ENCODE measurements around the gene NCBP2.

The NCBP2 gene

GRCh38 chr3:196942226-196942914 is at the start of gene NCBP2:
Gene NCBP2 (minus strand): TSS chr3:196942528. CDS start chr3:196942503, 25 bp downstream.
- CTCF ChIA-PET, result interaction anchor here (0.5 kb wide), 1 partner anchor 15 kb away, joined by 5 read pairs; no protein-coding TSS in a partner anchor
- DNase-seq (ENCODE audit: extremely low spot score), result peak; percentile 86
- POLR2A ChIA-PET, result interaction anchor here (0.8 to 1.7 kb wide), 5 partner anchors 9 to 374 kb away, joined by 3 to 8 read pairs (median 5); partner anchors contain the start of genes FBXO45, PAK2, SENP5 and WDR53
- TF ChIP-seq ELF4 (IDR thresholded peaks at IDR 0.05), result peak; percentile 94
- peak; percentile 91 for TF ChIP-seq L3MBTL2 (conservative IDR thresholded peaks at IDR 0.05)
- no peak for TF ChIP-seq FOXA1 (IDR thresholded peaks at IDR 0.05)

GRCh38 chr3:196991581-196992460 is 49.5 kb upstream of the NCBP2 start:
- POLR2A ChIA-PET, result no interaction called here
- CTCF ChIA-PET, result no interaction called here
- TF ChIP-seq HDGF (IDR thresholded peaks at IDR 0.05; ENCODE audit: borderline replicate concordance), result no peak
- no peak for TF ChIP-seq TARDBP (IDR thresholded peaks at IDR 0.05)
- no peak for DNase-seq (ENCODE audit: extremely low spot score)

- TF ChIP-seq CTBP1 (IDR thresholded peaks at IDR 0.05; ENCODE audit: borderline replicate concordance) (no peak), ZNF384 (IDR thresholded peaks at IDR 0.05) (no peak), FOXK2 (IDR thresholded peaks at IDR 0.05) (no peak), LEF1 (IDR thresholded peaks at IDR 0.05; ENCODE audit: borderline replicate concordance) (no peak), SP1 (IDR thresholded peaks at IDR 0.05) (no peak), HDGF (IDR thresholded peaks at IDR 0.05; ENCODE audit: borderline replicate concordance) (no peak)
- ChIA-PET CTCF (no interaction called here), POLR2A (no interaction called here)
- no peak for DNase-seq (ENCODE audit: extremely low spot score)
Observed at GRCh38 chr3:196990601-196991007, 48.3 kb upstream of the NCBP2 start.

- no peak for TF ChIP-seq ELF4 (IDR thresholded peaks at IDR 0.05)
- TF ChIP-seq TARDBP (IDR thresholded peaks at IDR 0.05), result no peak
- no peak for TF ChIP-seq FOXK2 (IDR thresholded peaks at IDR 0.05)
- no peak for TF ChIP-seq SP1 (IDR thresholded peaks at IDR 0.05)
- TF ChIP-seq PKNOX1 (IDR thresholded peaks at IDR 0.05), result no peak
- TF ChIP-seq ARNT (IDR thresholded peaks at IDR 0.05), result no peak
- no peak for TF ChIP-seq NFRKB (IDR thresholded peaks at IDR 0.05)
- TF ChIP-seq FOXA1 (IDR thresholded peaks at IDR 0.05), result no peak
- no peak for TF ChIP-seq FOXM1 (IDR thresholded peaks at IDR 0.05; ENCODE audit: borderline replicate concordance)
- no peak for TF ChIP-seq CTBP1 (IDR thresholded peaks at IDR 0.05; ENCODE audit: borderline replicate concordance)
- TF ChIP-seq SUZ12 (IDR thresholded peaks at IDR 0.05), result no peak
- no peak for TF ChIP-seq L3MBTL2 (conservative IDR thresholded peaks at IDR 0.05)
- TF ChIP-seq HDGF (IDR thresholded peaks at IDR 0.05; ENCODE audit: borderline replicate concordance), result no peak
- TF ChIP-seq BHLHE40 (IDR thresholded peaks at IDR 0.05; ENCODE audit: borderline replicate concordance), result no peak
- TF ChIP-seq LEF1 (IDR thresholded peaks at IDR 0.05; ENCODE audit: borderline replicate concordance), result no peak
- no peak for TF ChIP-seq ZNF384 (IDR thresholded peaks at IDR 0.05)
- POLR2A ChIA-PET, result no interaction called here
- DNase-seq (ENCODE audit: extremely low spot score), result no peak
- CTCF ChIA-PET, result no interaction called here
Observed at GRCh38 chr3:196989721-196990262, 47.5 kb upstream of the NCBP2 start.

GRCh38 chr3:196988241-196989029 is 46.1 kb upstream of the NCBP2 start:
- ChIA-PET POLR2A (no interaction called here), CTCF (no interaction called here)

GRCh38 chr3:196987022-196987421 is 44.7 kb upstream of the NCBP2 start:
- ChIA-PET POLR2A (no interaction called here), CTCF (no interaction called here)

More at GRCh38 chr3:196988241-196989029, 46.1 kb upstream of the NCBP2 start:
- TF ChIP-seq NFRKB (IDR thresholded peaks at IDR 0.05) (no peak), HDGF (IDR thresholded peaks at IDR 0.05; ENCODE audit: borderline replicate concordance) (no peak), SUZ12 (IDR thresholded peaks at IDR 0.05) (no peak), L3MBTL2 (conservative IDR thresholded peaks at IDR 0.05) (no peak), ARNT (IDR thresholded peaks at IDR 0.05) (no peak), FOXM1 (IDR thresholded peaks at IDR 0.05; ENCODE audit: borderline replicate concordance) (no peak), SP1 (IDR thresholded peaks at IDR 0.05) (no peak), CTBP1 (IDR thresholded peaks at IDR 0.05; ENCODE audit: borderline replicate concordance) (no peak)
- no peak for DNase-seq (ENCODE audit: extremely low spot score)

More at GRCh38 chr3:196987022-196987421, 44.7 kb upstream of the NCBP2 start:
- TF ChIP-seq ARNT (IDR thresholded peaks at IDR 0.05) (no peak), HDGF (IDR thresholded peaks at IDR 0.05; ENCODE audit: borderline replicate concordance) (no peak), NFRKB (IDR thresholded peaks at IDR 0.05) (no peak), CTBP1 (IDR thresholded peaks at IDR 0.05; ENCODE audit: borderline replicate concordance) (no peak), L3MBTL2 (conservative IDR thresholded peaks at IDR 0.05) (no peak), ELF4 (IDR thresholded peaks at IDR 0.05) (no peak), SP1 (IDR thresholded peaks at IDR 0.05) (no peak), BHLHE40 (IDR thresholded peaks at IDR 0.05; ENCODE audit: borderline replicate concordance) (no peak), TARDBP (IDR thresholded peaks at IDR 0.05) (no peak), PKNOX1 (IDR thresholded peaks at IDR 0.05) (no peak), FOXM1 (IDR thresholded peaks at IDR 0.05; ENCODE audit: borderline replicate concordance) (no peak), FOXK2 (IDR thresholded peaks at IDR 0.05) (no peak), ZNF384 (IDR thresholded peaks at IDR 0.05) (no peak)
- no peak for DNase-seq (ENCODE audit: extremely low spot score)
